Lung (tissue), 12 donors: ENCODE data around the gene GABBR1. TPM values are rescaled to one million over a fixed set of nuclear protein-coding genes. Genes with fewer than 3 reads are reported as not detected.

Source experiments
- ATAC-seq: fragments of 200-7000 bp; cut with Tn5 transposase; one replicate; pipeline ENCODE4 v1.9.1; 2020; ENCODE audit warnings: moderate number of reproducible peaks; ENCODE audit not compliant: insufficient read depth, low FRiP score
- DNase-seq, 3 donors: peaks; one replicate each; pipeline ENCODE4 v3.0.0-alpha.2; 2013 to 2017
- H3K27ac ChIP-seq, 2 donors: one replicate each; pipeline ENCODE4 v1.5.1; 2013; ENCODE audit warnings: mild to moderate bottlenecking in 2 of 2, moderate library complexity in 2 of 2, control low read depth in 1 of 2, inconsistent platforms in 1 of 2, low read depth in 1 of 2, low read length in 1 of 2
- H3K27me3 ChIP-seq, 3 donors: one replicate each; pipeline ENCODE4 v1.5.1; 2013; ENCODE audit warnings: low read length in 2 of 3; ENCODE audit not compliant: control insufficient read depth in 3 of 3, insufficient read depth in 3 of 3
- H3K36me3 ChIP-seq, 4 donors: one replicate each; pipeline ENCODE4 v1.5.1; 2013; ENCODE audit warnings: low read length in 4 of 4, mild to moderate bottlenecking in 1 of 4, moderate library complexity in 1 of 4; ENCODE audit not compliant: control insufficient read depth in 4 of 4, insufficient read depth in 4 of 4
- H3K4me1 ChIP-seq, 5 donors: one replicate each; pipeline ENCODE4 v1.5.1; 2013; ENCODE audit warnings: low read length in 5 of 5, mild to moderate bottlenecking in 2 of 5, moderate library complexity in 1 of 5; ENCODE audit not compliant: control insufficient read depth in 5 of 5, insufficient read depth in 5 of 5
- H3K4me3 ChIP-seq: one replicate; pipeline ENCODE4 v1.5.1; 2013; ENCODE audit warnings: mild to moderate bottlenecking, control low read depth, moderate library complexity
- H3K9ac ChIP-seq, 2 donors: one replicate each; pipeline ENCODE4 v1.5.1; 2013; ENCODE audit warnings: low read length in 2 of 2, control low read depth in 1 of 2; ENCODE audit not compliant: insufficient read depth in 1 of 2
- H3K9me3 ChIP-seq, 4 donors: one replicate each; pipeline ENCODE4 v1.5.1; 2013; ENCODE audit warnings: low read length in 3 of 4, mild to moderate bottlenecking in 1 of 4, moderate library complexity in 1 of 4; ENCODE audit not compliant: control insufficient read depth in 4 of 4, insufficient read depth in 3 of 4
- WGBS, 2 donors: extraction: QIAGEN DNeasy Blood & Tissue Kit; methylation state at CpG; one replicate each; pipeline ENCODE4 v1.1.7; 2013; 5-methylcytosine and 5-hydroxymethylcytosine counted together
- polyA plus RNA-seq, 2 donors: library from polyadenylated mRNA; stranded (reverse); fragments of 200-250 nt; gene quantifications; one replicate each; pipeline ENCODE4 v1.2.1, GENCODE V29; 2013
- total RNA-seq, 2 donors: library from RNA; depleted of rRNA in 1 of 2; stranded (reverse); fragments of >200 nt in 1 of 2; gene quantifications; one replicate each; pipeline ENCODE4 v1.2.1, GENCODE V29; 2014 to 2021
- TF ChIP-seq, protein P1 (sequence below): IDR thresholded peaks from 2 replicates; pipeline ENCODE4 v1.5.1; 2012; ENCODE audit warnings: mild to moderate bottlenecking; ENCODE audit errors: control extremely low read depth, extremely low read depth
- donor health status: control.
- donor health status: control.
- donor health status: Bipolar disorder and iron deficiency.
- donor health status: healthy.
- donor health status: DM: yes; HTN: yes; CAD: no.

Gene GABBR1
- total and polyA plus RNA-seq, 4 donors, result 12.9 to 35.7 (median 25.0) TPM

DNA sequence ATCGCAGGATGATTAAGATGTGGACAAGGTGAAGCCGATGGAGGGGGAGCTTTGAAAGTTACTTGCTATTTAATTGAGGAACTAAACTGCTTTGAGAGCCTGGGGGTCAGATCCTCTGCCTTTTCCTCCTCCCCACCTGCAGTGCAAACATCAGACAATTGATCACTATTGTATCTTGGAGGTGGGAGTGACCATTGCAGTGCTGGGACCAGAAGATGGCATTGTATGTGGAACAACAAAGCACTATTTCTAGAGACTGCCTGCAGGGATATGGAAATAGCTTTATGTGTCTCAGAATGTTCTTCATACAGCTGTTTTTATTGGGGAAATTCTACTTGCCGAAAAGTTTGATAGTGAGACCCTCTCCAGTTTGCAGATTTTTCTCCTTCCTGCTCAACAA lies 28.1 kb upstream of the GABBR1 start:
- Histone ChIP-seq H3K4me1 (no peaks in the 10 kb centered on the region), H3K27me3 (peaks cover 0 to 4% (median 2%) of the 10 kb centered on the region in 3 donors), H3K9me3 (peaks cover 0 to 1% (median 0%) of the 10 kb centered on the region in 4 donors), H3K36me3 (no peaks in the 10 kb centered on the region), H3K4me3 (no peak overlapping the region), H3K9ac (no peak overlapping the region), H3K27ac (no peak overlapping the region)
- ATAC-seq (no peak), DNase-seq (no peak)
- WGBS, 2 donors, result 84 to 86% methylated on average over 3 of the region's 3 CpGs
- TF ChIP-seq, protein P1, sequence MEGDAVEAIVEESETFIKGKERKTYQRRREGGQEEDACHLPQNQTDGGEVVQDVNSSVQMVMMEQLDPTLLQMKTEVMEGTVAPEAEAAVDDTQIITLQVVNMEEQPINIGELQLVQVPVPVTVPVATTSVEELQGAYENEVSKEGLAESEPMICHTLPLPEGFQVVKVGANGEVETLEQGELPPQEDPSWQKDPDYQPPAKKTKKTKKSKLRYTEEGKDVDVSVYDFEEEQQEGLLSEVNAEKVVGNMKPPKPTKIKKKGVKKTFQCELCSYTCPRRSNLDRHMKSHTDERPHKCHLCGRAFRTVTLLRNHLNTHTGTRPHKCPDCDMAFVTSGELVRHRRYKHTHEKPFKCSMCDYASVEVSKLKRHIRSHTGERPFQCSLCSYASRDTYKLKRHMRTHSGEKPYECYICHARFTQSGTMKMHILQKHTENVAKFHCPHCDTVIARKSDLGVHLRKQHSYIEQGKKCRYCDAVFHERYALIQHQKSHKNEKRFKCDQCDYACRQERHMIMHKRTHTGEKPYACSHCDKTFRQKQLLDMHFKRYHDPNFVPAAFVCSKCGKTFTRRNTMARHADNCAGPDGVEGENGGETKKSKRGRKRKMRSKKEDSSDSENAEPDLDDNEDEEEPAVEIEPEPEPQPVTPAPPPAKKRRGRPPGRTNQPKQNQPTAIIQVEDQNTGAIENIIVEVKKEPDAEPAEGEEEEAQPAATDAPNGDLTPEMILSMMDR, result no peak

DNA sequence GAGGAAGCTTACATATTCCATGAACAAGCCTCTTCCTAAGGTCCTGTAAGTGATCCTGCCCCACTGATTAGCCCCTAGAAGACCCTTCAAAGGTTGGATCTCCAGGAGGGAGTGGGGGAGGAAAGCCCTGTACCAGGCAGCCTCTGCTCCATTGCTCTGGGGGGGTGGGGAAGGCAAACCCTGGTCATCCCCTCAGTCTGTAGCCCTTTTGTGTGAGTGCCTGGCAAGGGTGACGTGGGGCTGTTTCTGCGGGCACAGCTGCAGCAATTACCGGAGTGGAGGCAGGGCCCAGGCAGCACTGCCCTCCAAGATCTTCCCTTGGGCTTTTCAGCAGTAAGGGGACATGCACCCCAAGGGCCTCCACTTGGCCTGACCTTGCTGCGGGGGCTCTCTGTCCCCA lies 23.8 kb upstream of the GABBR1 start, which contains the start of gene MOG:
MOG (plus strand) TSS at position 295 of the 400 bp plus-strand sequence. CDS start 118 bp downstream, outside the sequence.
- WGBS, 2 donors, result 87 to 93% methylated on average over 4 of the region's 4 CpGs
- TF ChIP-seq, protein P1, result no peak
- H3K4me1 ChIP-seq, result no peaks in the 10 kb centered on the region
- no peak for DNase-seq
- H3K9ac ChIP-seq, result no peak within 1 kb of the TSS
- H3K36me3 ChIP-seq, result no peaks in the 10 kb centered on the region
- peak within 1 kb of the TSS in 1 of 2 donors; percentile 77 for H3K27ac ChIP-seq
- H3K9me3 ChIP-seq, result peaks cover 0 to 1% (median 0%) of the 10 kb centered on the region in 4 donors
- peaks cover 4 to 6% (median 4%) of the 10 kb centered on the region in 3 donors for H3K27me3 ChIP-seq
- ATAC-seq, result no peak
- no peak within 1 kb of the TSS for H3K4me3 ChIP-seq

DNA sequence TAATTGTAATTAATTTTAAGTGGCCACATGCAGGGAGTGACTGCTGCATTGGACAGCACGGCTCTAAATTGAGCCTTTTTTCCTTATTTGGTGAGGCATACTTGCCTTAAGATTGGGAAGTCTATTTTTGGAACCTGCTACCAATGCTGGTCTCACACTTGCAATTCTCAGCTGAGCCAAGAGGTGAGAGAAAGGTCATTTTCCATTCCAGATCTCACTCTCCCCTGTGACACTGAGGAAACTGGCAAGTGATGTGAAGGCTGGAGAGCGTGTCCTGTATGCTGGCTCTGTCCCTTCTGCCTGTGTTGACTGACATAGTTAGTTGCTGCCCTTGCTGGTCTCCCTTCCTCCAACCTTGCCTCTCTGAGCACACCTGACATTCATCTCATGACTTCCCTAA lies 23.2 kb upstream of the GABBR1 start:
- Histone ChIP-seq H3K4me1 (no peaks in the 10 kb centered on the region), H3K9ac (no peak overlapping the region), H3K36me3 (no peaks in the 10 kb centered on the region), H3K27ac (peak overlapping the region in 1 of 2 donors; percentile 77), H3K9me3 (peaks cover 0 to 1% (median 0%) of the 10 kb centered on the region in 4 donors), H3K27me3 (peaks cover 4 to 6% (median 4%) of the 10 kb centered on the region in 3 donors), H3K4me3 (no peak overlapping the region)
- ATAC-seq (no peak), DNase-seq (no peak)
- TF ChIP-seq, protein P1, result no peak
- 40 to 47% methylated on average over 2 of the region's 2 CpGs for WGBS, 2 donors

DNA sequence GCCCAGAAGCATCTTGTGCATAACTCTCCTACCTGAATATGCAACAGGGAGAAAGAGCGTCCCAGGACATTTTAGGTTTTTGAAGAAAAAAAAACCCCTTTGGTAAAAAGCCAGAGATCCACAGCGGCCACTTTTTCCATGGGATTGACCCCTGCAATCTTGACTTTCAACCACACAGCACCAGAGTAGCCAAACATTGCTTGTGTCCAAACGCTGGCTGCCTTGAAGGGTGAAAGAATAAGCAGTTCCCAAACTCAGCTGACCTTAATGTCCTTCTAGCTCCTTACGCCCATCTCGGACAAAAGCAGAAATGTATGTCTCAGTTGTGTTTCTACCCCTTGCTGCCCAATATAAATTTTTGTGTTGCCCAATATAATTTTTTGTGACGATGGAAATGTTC lies 22.7 kb upstream of the GABBR1 start:
- WGBS, 2 donors, result 70 to 86% methylated on average over 6 of the region's 6 CpGs
- H3K9ac ChIP-seq, result no peak overlapping the region
- H3K9me3 ChIP-seq, result peaks cover 0 to 1% (median 0%) of the 10 kb centered on the region in 4 donors
- peaks cover 4 to 6% (median 4%) of the 10 kb centered on the region in 3 donors for H3K27me3 ChIP-seq
- ATAC-seq (no peak), DNase-seq (no peak)
- no peaks in the 10 kb centered on the region for H3K4me1 ChIP-seq
- H3K36me3 ChIP-seq, result no peaks in the 10 kb centered on the region
- H3K4me3 ChIP-seq, result no peak overlapping the region
- H3K27ac ChIP-seq, result peak overlapping the region in 1 of 2 donors; percentile 77
- TF ChIP-seq, protein P1, result no peak
